Measurements from ENCODE around the gene MEPE.

Gene MEPE, protein sequence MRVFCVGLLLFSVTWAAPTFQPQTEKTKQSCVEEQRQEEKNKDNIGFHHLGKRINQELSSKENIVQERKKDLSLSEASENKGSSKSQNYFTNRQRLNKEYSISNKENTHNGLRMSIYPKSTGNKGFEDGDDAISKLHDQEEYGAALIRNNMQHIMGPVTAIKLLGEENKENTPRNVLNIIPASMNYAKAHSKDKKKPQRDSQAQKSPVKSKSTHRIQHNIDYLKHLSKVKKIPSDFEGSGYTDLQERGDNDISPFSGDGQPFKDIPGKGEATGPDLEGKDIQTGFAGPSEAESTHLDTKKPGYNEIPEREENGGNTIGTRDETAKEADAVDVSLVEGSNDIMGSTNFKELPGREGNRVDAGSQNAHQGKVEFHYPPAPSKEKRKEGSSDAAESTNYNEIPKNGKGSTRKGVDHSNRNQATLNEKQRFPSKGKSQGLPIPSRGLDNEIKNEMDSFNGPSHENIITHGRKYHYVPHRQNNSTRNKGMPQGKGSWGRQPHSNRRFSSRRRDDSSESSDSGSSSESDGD

DNA sequence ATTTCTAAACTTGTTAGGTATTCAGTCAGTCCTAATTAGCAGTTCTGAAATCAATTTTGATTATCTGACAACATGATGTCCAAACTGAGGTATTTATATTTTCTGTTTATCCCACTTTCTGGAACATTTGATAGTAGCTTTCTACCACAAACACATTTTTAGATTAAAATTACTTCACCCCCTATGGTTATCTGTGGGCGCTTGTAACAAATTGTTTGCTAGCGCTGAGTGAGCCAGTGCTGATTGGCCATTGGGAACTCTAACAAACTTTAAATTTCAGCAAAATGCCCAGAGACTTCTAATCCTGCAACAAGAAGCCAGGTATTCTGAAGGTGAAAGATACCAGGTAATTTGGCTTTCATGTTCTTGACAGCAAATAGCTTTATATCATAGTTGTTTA is at the start of gene MEPE:
Gene MEPE, plus strand, starts transcription at position 301 of the 400 bp plus-strand sequence. CDS start 1,746 bp downstream, outside the sequence.
- no peak for DNase-seq

DNA sequence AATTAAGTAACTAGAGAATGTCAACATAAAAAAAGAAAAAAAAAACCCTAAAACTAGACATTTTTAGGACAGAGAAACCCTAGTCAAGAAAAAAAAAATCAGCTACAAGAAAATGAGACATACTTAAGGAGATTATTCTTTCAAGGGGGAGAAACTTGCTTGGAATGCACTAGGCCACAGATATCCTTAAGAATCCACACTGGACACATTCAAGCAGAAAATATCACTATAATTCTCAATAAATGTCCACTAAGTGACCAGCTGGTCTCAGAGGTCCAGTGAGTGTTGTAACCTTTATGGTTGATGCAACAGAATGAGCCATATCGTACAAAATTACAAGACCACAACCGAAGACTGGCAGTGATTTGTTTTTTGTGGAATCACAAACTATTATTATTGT is 49.0 kb upstream of the MEPE start:
- no peak for DNase-seq

DNA sequence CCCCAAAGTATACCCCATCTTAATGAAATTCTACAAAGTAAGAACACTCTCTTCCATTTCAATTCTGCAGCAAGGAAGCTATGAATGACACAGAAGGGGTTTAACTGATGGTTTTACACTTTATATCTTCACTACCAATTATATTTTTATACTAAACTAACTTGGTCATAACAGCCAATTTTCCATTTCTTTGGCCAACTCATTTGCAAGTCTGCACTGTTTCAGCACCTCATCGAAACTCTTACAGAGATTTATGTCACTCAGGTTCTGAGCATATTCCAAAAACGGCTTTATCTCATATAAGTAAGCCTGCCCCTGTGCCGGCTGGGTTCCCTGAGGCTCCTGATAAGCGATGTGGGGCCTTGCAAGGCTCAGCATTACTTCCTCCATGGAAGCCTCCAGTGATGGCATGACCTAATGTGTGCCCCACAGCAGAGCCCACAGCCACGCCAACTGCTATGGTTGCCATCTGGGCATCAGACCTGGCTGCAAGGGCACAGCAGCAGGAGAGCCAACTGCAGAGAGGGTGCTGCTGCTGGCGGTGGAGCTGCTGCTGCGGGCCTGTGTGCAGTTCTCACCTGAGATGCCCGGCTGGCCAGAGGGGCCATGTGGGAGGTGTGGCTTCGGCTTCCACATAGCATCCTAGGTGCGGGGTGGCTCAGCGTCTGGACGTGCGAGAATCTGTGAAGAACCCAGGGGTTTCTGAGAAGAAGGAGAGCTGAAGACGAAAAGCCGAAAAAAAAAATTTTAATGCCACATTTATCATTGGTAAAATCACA is 46.8 kb upstream of the MEPE start:
- no peak for DNase-seq

DNA sequence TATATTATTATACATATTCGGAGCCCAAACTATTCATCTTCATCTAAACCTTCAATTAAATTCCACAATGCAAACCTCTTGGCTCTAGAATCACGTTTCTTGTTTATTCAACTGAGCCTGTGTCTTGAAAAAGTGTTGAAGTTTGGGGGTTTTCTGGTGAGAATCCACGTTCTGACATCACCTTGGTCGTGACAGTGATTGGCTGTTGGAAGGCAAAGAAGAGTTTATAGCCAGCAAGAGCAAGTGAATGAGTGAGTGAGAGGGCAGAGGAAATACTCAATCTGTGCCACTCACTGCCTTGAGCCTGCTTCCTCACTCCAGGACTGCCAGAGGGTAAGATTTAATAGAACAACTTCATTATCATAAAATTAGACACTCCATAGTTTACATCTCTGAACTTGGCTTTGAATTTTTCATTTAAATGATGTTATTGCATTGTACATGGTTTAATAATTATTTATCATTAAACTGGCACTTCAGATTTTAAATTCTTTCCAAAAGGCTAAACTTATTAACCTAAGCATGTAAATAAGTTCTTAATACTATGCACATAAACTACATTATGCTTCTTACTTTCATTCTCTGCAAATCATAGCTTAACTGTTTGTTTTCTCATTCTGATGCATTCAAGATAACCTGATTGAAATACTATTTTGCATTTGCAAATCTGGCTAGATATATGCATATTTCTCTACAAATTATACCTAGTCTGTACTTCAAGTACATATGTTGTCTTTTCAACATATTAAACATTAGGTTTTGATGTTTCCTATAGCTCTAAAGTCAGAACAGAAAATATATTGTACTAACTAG is 33.3 kb upstream of the MEPE start, which contains the start of gene IBSP:
Gene IBSP, plus strand, starts transcription at position 254 of the 813 bp plus-strand sequence. CDS start 2,808 bp downstream, outside the sequence.
- no peak for DNase-seq

DNA sequence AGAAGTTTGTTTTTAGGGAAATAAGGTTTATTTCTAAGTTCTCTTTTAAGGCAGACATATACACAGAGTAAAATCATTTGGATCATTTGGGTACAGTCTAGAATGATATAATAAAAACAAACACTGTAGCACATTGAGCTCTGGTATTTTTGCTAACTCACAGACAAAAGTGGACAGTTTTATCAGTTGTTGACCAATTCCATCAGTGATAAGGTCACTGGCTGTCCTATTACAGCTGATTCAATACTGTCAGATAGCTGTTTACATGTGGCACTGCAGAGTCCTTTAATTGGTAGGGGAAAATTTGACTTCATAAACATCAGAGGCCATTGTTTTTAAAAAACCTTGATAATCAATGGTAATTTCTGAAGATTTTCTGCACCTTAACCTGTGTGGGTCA is 29.9 kb upstream of the MEPE start:
- no peak for DNase-seq

DNA sequence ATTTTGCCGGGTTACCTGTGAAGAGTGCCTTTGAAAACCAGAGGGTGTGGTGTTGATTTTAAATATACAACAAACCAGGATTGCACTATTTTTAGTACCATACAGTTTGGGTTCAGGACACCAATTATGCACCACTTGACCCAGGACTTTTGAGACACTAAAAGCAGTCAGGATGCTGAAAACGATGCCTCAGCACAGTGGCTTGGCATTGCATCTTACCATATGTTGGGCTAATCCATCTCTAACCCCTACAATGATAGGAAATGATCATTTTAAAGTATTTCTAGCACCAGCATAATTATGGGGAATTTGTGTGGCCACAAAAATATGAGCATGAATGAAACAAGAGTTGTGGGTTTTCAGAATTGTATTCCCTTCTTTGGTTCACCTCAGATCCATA is 29.3 kb upstream of the MEPE start:
- DNase-seq: no peak

DNA sequence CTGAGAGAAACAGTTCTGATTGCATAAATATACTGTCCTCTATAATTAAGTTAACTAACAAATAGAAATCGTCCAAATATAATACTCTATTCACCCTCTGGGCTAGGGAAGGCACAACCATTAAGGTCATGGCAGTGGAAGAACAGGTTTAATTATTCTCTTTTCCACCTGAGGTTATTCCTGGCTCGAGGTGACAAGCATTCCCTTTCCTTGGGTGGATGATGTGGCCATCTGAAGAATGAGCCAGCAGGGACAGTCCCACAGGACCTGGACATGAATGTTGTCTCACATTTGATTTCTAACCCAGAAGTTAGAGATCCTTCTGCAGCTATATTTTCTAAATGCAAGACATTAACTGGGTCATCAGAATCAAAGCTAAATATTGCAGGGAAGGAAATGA is 27.9 kb upstream of the MEPE start:
- no peak for DNase-seq

DNA sequence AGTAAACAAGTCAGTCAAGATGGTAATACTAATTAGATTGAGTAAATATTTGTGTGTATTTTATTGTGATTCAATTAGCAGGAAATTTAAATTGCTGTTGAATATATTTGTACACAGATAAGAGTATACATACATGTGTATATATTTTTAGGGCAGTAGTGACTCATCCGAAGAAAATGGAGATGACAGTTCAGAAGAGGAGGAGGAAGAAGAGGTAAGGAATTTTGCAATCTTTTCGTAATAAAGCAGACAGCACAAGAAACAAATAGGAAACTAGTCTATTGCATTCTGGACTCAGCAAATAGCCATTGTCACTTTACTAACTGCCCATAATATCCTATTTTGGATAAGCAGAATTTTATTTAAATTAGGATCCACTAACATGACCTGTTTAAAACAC is 26.8 kb upstream of the MEPE start:
- DNase-seq: no peak

DNA sequence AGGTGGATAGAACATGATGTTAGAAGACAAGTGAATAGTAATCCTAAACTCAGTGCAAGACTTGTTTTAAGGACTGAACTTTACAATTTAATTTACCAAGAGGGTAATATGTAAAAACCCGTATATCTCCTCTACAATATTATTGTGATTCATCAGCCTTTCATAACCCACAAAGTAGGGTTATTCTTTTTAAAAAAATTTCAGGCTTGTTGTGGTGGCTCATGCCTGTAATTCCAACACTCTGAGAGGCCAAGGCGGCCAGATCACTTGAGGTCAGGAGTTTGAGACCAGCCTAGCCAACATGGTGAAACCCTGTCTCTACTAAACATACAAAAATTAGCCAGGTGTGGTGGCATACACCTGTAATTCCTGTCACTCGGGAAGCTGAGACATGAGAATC is 26.2 kb upstream of the MEPE start:
- no peak for DNase-seq

DNA sequence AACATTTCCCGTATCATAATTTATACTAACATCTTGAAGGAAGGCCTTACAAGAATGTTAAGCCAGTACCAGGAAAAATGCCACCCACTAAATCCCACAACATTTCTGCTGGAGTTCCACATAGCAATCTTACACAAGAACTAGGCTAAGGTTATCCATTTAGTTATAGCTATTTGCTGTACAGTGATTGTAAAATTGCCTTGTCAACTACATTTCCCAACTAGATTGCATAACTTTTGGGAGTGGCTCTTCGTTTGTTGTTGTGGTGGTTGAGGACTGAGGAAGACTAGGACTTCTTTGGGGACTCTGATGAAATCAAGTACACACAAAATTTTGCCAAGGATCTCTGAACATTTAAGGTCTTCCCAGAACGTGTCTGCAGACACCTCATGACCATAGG is 25.4 kb upstream of the MEPE start:
- DNase-seq: no peak

DNA sequence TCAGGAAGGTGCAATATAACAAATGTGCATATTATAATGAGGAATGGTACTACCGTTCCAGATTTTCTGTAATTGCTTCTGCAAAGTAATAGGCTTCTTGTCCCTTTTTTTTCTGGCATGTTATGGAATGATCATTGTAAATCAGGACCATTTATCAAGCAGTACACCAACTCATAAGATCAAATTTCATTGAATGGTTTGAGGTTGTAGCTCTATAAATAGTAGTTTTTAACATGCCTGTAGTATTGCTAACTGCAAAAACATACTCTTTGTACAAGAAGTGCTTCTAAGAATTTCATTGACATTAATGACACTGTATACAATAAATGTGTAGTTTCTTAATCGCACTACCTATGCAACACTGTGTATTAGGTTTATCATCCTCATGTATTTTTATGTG is 20.8 kb upstream of the MEPE start:
- DNase-seq: no peak

DNA sequence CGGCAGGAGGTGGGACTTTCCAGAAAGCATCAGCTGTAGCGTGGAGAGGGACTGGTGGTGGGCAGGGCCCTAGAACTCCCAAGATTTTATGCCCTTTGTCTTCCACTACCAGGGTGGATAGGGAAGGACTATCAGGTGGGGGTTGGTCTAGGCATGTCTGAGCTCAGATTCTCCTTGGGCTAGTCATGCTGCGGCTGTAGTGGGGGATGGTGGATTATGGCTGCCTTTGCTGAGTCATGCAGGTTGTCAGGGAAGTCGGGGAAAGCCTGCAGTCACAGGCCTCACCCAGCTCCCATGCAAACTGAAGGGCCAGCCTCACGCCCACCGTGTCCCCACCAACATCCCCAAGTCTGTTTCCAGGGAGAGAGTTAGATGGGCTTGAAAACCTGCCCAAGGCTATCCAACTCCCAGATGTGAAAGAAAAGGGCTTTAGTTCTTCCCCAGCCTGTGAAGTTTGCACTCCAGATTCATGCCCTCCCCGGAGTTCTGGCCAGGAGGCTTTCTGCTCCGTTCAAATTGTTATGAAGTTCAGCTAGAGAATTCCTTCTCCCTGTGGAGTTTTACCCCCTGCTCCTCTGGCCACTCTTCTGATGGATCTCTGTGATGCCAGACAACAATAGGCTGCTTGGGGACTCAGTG is 13.4 kb upstream of the MEPE start:
- DNase-seq: no peak

DNA sequence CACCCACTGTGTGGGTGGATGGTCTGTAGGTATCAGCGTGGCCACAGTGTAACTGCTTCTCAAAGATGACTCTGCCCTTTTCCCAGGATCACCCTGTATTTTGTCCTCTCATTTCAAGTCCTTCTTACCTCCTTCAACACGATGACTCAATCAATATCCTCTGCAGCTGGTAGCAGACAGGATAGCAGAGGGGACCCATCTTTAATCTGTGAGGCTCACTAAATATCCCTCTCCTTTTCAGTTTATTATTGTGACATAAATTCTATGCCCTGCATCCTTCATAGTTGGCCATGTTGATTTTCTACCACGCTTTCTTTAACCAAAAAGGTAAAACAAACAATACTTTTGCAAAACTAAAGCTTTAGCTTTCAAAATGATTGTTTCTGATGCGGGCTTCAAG is 9.6 kb upstream of the MEPE start:
- no peak for DNase-seq

DNA sequence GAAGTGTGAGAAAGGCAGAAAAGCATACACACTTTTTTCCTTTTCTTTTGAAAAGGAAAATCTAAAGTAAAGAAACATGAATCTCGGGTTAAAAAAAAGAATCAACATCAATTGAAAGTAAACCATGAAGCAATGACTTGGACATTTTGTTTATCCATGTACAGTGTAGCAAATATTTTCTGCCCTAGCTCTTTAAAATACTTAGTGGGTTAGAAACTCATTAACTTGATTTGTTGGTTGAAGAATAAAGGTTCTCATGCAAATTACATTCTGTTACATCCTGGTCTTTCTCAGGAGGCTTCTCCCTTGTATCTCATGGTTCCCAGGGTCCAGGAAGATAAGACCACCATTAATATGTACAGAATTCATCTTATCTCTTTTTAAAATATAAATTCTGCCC is 9.0 kb upstream of the MEPE start:
- no peak for DNase-seq

DNA sequence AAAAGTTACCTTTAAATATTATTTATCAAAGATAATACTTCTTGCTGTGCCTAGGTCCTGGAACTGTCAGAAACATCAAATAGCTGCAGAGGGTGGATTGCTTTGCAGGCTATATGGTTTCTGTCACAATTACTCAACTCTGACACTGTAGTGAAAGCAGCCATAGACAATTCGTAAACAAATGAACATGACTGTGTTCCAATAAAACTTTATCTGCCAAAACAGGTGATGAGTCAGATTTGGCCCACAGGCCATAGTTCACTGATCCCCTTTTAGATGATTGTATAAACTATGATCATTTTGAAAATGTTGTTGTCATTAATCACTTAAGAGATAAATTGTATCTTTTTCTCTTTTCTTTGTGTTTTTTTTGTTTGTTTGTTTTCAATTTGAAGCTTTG is 8.4 kb upstream of the MEPE start:
- DNase-seq: no peak

DNA sequence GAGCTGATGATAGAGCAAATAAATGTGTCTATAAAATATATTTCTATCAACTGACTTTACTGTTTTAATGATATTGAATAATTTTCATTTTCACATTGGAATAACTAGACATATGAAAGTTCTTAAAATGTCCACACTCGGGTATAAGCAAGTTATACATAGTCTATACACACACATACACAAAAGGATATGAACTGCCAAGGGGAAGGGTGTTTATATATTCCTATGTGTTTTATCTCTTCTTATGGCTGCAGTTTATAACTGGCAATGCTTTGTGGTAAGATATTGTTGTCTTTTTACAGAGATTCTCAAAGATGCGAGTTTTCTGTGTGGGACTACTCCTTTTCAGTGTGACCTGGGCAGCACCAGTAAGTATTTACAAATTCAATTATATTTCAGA is 1.6 kb downstream of the MEPE start:
- no peak for DNase-seq

DNA sequence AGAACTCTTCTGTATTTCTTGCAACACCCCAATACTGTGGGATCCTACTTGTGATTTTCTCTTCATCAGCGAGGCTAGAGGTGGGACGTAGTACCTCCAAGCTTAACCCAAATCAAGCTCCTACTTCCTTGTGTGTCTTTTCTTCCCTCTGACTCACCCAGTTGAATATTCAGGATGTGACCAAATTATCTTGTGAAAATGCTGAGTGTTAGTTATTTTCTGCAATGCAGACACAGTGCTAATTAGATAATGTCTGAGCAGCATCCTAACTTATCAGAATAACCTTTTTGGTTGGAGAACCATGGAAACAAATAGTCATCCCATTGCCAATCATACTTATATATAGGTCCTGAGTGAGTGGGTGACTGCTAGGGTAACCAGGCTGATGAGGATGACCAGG is 2.4 kb downstream of the MEPE start:
- no peak for DNase-seq

DNA sequence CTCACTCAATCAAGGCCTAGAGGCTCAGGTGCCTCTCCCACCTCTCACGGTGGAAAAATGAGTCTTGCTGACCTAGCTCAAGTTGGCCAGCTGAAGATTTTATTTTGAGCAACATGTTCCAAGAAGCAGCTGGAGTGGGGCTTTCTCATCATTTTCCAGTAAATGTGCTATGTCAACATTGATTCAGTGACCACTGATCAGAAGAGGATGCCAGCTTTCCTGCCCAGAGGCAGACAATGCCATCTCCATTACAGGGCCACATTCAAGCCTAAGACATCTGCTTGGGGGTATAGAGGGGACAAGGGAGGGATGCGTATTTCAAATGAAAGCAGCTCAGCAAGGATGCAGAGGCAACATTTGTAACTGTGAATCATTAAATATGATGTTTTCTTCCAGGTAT is 3.0 kb downstream of the MEPE start:
- no peak for DNase-seq

DNA sequence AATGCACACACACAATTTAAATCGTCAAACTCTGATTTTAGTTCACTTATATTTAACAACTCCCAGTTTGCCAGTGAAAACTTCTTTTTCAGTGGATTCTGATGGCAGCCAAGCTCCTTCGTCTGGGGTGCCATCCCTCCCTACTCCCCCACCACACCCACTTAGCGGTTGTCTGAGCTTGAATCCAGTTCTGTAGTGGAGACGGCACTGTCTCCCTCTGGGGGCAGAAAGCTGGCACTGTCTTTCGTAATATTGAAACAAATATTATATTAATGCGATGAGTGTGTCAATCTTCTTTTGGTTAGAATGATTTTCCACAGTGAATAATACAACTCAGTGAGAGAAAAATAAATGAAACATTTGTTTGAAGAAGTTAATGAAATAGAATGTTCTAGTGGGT is 5.4 kb downstream of the MEPE start:
- DNase-seq: no peak

DNA sequence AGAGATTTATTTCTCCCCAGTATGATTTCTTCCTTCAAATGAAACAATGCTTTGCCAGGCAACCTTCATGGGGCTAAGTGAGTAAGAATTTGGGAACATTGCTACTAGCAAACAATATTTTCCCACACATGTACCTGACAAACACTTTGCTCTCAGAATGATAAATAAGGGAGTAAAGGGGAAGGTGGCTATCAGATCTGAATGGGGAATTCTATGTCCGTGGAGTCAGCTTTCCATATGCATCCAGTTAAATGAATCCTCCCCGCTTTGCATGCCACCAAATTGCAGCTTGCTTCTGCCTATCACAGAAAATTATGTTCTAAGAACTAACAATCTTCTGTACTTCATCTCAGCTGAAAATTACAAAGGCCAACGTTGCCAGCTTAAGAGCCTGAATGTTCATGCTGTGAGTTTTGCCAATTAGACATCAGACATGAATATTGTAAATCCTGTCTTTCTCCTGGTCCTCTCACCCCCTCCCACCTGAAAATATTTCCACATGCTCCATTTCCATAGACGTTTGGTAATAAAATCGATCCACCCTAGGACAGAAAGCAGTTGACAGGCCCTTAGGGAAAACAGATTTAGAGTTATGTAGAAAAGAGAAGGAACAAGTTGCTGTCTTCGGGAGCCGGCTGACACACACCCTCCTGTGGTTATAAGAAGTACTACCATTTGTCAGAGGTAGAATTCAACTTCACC is 6.3 kb downstream of the MEPE start:
- peak in 1 of 2 donors; percentile 33 for DNase-seq

DNA sequence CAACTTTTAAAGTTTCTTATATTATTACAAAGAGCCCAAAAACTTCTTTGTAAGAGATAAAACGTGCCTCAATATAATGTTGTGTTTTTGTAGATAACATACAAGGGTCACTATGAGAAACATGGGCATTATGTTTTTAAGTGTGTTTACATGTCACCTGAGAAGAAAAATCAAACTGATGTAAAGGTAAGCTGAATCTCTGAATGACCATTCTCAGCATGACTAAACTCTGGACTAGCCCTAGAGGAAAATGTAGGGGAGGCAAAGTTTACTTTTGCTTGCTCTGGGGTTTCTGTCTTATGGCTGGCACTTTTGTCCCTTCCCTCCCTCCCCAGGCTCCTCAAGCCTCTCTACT is 6.8 kb downstream of the MEPE start:
- DNase-seq: no peak

DNA sequence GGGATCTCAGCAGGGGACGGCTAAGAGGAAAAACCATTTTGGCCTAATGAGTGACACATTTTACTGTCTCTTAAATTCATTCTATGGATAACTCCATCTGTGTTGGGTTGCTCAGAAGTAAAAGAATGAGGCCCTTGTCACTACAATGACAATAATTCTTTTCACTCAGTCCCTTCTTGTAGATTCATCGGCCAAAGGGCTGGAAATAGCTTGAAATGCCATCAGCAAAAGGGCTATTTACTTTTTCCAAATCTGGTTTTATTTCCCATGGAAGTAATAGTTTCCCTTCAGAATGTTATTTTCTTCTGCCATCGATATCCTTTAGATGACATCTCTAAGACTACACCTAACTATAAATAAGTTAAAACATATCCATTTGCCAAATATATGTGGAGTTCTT is 7.4 kb downstream of the MEPE start:
- DNase-seq: no peak
